Activated naive CD4-positive, alpha-beta T cell treated with Interleukin-2 at 50 U/mL for 16 hours (primary cell): ENCODE data around the gene LIAS.
"Not testable (repeated sequence)": the region's sequence is repeated elsewhere in the genome, so short reads cannot be mapped to it uniquely, and the experiment has no call there.

ENCODE experiments used
- DNase-seq: peaks from one replicate; pipeline ENCODE4 v3.0.0-alpha.2; 2020

LIAS gene

GRCh38 chr4:39453738-39454137, 5.1 kb upstream of the LIAS start:
- DNase-seq, result no peak

GRCh38 chr4:39455486-39455885, 3.4 kb upstream of the LIAS start:
- DNase-seq, result no peak

- DNase-seq, result no peak
These were observed 1.7 kb upstream of the LIAS start for GRCh38 chr4:39456946-39457763.

GRCh38 chr4:39458161-39458504, 723 bp upstream of the LIAS start:
- DNase-seq, result not testable (repeated sequence)

GRCh38 chr4:39464886-39465501, 6.1 kb downstream of the LIAS start:
- DNase-seq, result no peak

- no peak for DNase-seq
These were observed 7.9 kb downstream of the LIAS start for GRCh38 chr4:39466747-39467146.

- DNase-seq, result no peak
These were observed 8.6 kb downstream of the LIAS start for GRCh38 chr4:39467464-39467863.

GRCh38 chr4:39469429-39470077, 10.7 kb downstream of the LIAS start:
- no peak for DNase-seq

- no peak for DNase-seq
These were observed 11.5 kb downstream of the LIAS start for GRCh38 chr4:39470402-39470801.

- no peak for DNase-seq
These were observed 13.5 kb downstream of the LIAS start for GRCh38 chr4:39472396-39472795.

GRCh38 chr4:39476187-39476895, 17.5 kb downstream of the LIAS start:
- no peak for DNase-seq

GRCh38 chr4:39480251-39480650, 21.4 kb downstream of the LIAS start:
- DNase-seq, result no peak

- DNase-seq, result no peak
These were observed 22.2 kb downstream of the LIAS start for GRCh38 chr4:39480902-39481695.

- DNase-seq, result no peak
These were observed 25.9 kb downstream of the LIAS start for GRCh38 chr4:39484582-39485272.

- no peak for DNase-seq
These were observed 27.5 kb downstream of the LIAS start for GRCh38 chr4:39486221-39486804.

- DNase-seq, result no peak
These were observed 31.5 kb downstream of the LIAS start for GRCh38 chr4:39490322-39490721.

GRCh38 chr4:39494354-39494753, 35.5 kb downstream of the LIAS start:
- DNase-seq, result no peak

- DNase-seq, result no peak
These were observed 36.8 kb downstream of the LIAS start for GRCh38 chr4:39495446-39496213.

GRCh38 chr4:39497909-39498726, 39.3 kb downstream of the LIAS start:
- DNase-seq, result no peak

GRCh38 chr4:39498727-39499020, 39.8 kb downstream of the LIAS start:
- DNase-seq, result no peak
